Activated T-cell treated with anti-CD3 and anti-CD28 coated beads, Interleukin-2, amount 50 U/mL, for 24 hours (primary cell): ENCODE results near the gene LMAN2.

ENCODE experiments used
- DNase-seq: peaks from one replicate; pipeline ENCODE4 v3.0.0-alpha.2; 2020
- H3K27ac Mint-ChIP-seq: 2 replicates; pipeline ENCODE4 v1.8.0; 2020; ENCODE audit warnings: mild to moderate bottlenecking, mixed read lengths
- H3K27me3 Mint-ChIP-seq: 2 replicates; pipeline ENCODE4 v1.8.0; 2020; ENCODE audit warnings: mixed read lengths
- H3K36me3 Mint-ChIP-seq: 2 replicates; pipeline ENCODE4 v1.8.0; 2020; ENCODE audit warnings: low read depth, mixed read lengths
- H3K4me1 Mint-ChIP-seq: 2 replicates; pipeline ENCODE4 v1.8.0; 2020; ENCODE audit warnings: low read depth, mixed read lengths
- H3K4me3 Mint-ChIP-seq: 2 replicates; pipeline ENCODE4 v1.8.0; 2020; ENCODE audit warnings: mild to moderate bottlenecking, moderate library complexity, mixed read lengths
- H3K9me3 Mint-ChIP-seq: 2 replicates; pipeline ENCODE4 v1.8.0; 2020; ENCODE audit warnings: mixed read lengths

LMAN2 gene

DNA sequence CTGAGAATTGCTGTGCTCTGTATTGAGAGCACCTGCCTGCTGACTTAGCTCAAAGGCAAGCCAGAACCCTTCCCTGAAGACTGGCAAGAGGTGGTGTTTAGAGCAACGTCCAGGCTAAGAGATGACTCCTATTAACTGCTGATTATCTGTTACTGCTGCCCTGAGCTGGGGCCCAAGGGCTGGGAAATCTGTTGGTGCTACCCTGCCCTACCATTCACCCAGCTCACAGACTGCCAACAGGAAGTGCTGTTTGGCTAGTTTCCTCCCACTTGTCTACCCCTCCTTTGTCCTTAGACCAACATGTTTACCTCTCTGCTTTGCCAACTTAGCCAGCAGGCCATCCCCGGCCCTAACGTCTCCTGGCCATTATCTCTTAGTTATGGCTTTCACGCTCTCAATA is 54.9 kb downstream of the LMAN2 start:
- DNase-seq = no peak
- Mint-ChIP-seq H3K36me3 (peaks cover 80% of the 10 kb centered on the region), H3K27me3 (no peaks in the 10 kb centered on the region), H3K27ac (peak overlapping the region; percentile 76), H3K9me3 (no peaks in the 10 kb centered on the region), H3K4me3 (no peak overlapping the region), H3K4me1 (peaks cover 56% of the 10 kb centered on the region)

DNA sequence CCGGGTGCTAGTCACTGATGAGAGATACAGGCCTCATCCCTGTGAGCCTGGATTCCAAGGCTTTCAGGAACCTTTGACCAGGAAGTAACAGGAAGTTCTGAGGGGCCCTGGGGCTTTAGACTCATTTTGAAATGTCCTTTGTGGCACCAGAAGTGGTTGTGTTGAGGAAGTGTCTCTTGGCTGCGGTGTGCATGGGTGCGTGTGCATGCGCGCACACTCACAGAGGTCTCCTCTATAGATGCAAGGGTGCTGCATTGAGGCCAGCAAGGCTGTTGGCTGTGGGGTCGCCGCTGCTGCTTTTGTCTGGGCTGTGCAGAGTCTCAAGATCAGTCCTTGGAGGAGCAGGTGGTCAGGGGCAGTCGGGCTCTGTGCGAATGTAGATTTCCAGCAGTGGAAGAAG is 55.5 kb downstream of the LMAN2 start:
- Mint-ChIP-seq H3K4me1 (peaks cover 49% of the 10 kb centered on the region), H3K4me3 (no peak overlapping the region), H3K36me3 (peaks cover 77% of the 10 kb centered on the region), H3K9me3 (no peaks in the 10 kb centered on the region), H3K27me3 (no peaks in the 10 kb centered on the region), H3K27ac (peak overlapping the region; percentile 76)
- no peak for DNase-seq

DNA sequence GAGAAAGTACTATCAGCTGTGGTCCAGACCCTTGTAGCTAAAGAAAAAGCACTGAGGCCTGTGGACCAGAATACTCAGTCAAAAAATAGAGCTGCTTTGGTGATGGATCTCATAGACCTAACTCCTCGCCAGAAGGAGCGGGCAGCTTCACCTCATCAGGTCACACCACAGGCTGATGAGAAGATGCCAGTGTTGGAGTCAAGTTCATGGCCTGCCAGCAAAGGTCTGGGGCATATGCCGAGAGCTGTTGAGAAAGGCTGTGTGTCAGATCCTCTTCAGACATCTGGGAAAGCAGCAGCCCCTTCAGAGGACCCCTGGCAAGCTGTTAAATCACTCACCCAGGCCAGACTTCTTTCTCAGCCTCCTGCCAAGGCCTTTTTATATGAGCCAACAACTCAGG is 56.8 kb downstream of the LMAN2 start:
- peaks cover 38% of the 10 kb centered on the region for H3K4me1 Mint-ChIP-seq
- no peak for DNase-seq
- no peak overlapping the region for H3K4me3 Mint-ChIP-seq
- H3K36me3 Mint-ChIP-seq = peaks cover 80% of the 10 kb centered on the region
- no peaks in the 10 kb centered on the region for H3K9me3 Mint-ChIP-seq
- H3K27me3 Mint-ChIP-seq = no peaks in the 10 kb centered on the region
- H3K27ac Mint-ChIP-seq = peak overlapping the region; percentile 55

DNA sequence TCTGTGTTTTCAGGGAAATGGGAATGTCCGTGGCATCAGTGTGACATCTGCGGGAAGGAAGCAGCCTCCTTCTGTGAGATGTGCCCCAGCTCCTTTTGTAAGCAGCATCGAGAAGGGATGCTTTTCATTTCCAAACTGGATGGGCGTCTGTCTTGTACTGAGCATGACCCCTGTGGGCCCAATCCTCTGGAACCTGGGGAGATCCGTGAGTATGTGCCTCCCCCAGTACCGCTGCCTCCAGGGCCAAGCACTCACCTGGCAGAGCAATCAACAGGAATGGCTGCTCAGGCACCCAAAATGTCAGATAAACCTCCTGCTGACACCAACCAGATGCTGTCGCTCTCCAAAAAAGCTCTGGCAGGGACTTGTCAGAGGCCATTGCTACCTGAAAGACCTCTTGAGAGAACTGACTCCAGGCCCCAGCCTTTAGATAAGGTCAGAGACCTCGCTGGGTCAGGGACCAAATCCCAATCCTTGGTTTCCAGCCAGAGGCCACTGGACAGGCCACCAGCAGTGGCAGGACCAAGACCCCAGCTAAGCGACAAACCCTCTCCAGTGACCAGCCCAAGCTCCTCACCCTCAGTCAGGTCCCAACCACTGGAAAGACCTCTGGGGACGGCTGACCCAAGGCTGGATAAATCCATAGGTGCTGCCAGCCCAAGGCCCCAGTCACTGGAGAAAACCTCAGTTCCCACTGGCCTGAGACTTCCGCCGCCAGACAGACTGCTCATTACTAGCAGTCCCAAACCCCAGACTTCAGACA is 57.5 kb downstream of the LMAN2 start:
- no peaks in the 10 kb centered on the region for H3K27me3 Mint-ChIP-seq
- H3K4me3 Mint-ChIP-seq = no peak overlapping the region
- H3K9me3 Mint-ChIP-seq = no peaks in the 10 kb centered on the region
- peak overlapping the region; percentile 55 for H3K27ac Mint-ChIP-seq
- peaks cover 33% of the 10 kb centered on the region for H3K4me1 Mint-ChIP-seq
- DNase-seq = no peak
- peaks cover 86% of the 10 kb centered on the region for H3K36me3 Mint-ChIP-seq

DNA sequence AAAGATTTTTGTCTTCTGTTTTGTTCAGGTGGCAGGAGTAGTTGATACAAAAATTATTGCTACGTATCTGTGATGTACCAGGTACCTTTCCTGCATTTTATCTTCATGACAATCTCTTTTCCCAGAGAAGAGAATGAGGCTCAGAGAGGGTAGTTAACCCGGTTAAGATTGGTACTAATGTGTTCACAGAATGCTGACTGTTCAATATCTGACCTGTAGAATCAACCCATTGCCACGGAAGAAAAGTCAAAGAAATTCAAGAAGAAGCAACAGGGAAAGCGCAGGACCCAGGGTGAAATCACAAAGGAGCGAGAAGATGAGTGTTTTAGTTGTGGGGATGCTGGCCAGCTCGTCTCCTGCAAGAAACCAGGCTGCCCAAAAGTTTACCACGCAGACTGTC is 59.7 kb downstream of the LMAN2 start:
- H3K27ac Mint-ChIP-seq = no peak overlapping the region

DNA sequence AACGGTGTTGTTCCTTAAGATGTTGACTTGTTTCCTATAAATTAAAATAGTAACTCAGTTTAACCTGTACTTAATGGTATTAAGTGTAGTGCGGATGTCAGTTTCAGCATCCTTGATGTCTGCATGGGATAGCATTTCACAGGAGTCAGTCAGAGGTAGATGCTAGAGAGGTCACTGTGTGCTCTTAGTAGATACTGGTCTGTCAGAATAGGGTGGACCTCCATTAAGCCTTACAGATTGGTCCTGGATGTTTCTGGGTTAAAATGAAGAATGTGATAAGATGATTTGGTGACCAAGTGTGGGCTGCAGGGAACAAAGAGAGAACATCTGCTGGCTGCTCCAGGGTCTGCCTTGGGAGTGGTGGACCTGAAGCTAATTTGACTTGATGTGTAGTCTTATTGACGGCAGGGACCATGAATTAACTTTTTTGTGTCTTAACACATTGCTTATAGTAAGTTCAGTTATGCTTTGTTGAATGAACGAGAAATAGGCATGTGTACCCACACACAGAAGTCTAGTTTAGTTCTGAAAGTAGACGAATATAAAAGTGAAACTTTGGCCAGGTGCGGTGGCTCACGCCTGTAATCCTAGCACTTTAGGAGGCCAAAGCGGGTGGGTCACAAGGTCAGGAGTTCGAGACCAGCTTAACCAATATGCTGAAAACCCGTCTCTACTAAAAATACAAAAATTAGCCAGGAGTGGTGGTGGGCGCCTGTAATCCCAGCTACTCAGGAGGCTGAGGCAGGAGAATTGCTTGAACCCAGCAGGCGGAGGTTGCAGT is 60.5 kb downstream of the LMAN2 start:
- Mint-ChIP-seq H3K4me3 (no peak overlapping the region), H3K27ac (peak overlapping the region; percentile 45), H3K4me1 (peaks cover 14% of the 10 kb centered on the region), H3K36me3 (peaks cover 92% of the 10 kb centered on the region), H3K27me3 (no peaks in the 10 kb centered on the region), H3K9me3 (no peaks in the 10 kb centered on the region)
- no peak for DNase-seq

More for the DNA sequence above, 59.7 kb downstream of the LMAN2 start:
- Mint-ChIP-seq H3K9me3 (no peaks in the 10 kb centered on the region), H3K36me3 (peaks cover 92% of the 10 kb centered on the region), H3K4me1 (peaks cover 22% of the 10 kb centered on the region), H3K4me3 (no peak overlapping the region), H3K27me3 (no peaks in the 10 kb centered on the region)
- no peak for DNase-seq

DNA sequence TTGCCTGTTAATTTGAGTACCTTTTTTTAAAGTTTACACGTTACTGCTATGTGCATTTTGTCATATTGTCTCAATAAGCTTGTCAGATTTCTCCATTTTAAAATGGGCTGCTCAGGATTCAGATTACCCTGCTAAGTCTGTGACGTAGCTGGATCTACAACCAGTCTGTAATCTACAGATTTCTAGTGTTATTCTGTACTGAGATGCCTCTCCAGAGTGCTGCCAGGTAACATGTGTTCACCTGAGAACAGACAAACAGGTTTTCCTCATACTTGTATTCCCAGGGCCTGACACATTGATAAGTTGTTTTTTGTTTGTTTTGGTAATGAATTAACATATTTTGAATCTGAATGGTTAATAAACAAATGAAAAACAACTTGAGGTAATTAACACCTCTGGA is 63.3 kb downstream of the LMAN2 start:
- Mint-ChIP-seq H3K36me3 (peaks cover 91% of the 10 kb centered on the region), H3K9me3 (no peaks in the 10 kb centered on the region), H3K27me3 (no peaks in the 10 kb centered on the region), H3K27ac (no peak overlapping the region), H3K4me3 (no peak overlapping the region), H3K4me1 (no peaks in the 10 kb centered on the region)
- DNase-seq = no peak
